HG03558 (cell line): ENCODE data around the gene ADIPOR2.

Source experiments
- ATAC-seq: cut with Tn5 transposase; IDR thresholded peaks from one replicate; pipeline ENCODE4 v1.9.1; 2021; ENCODE audit warnings: moderate number of reproducible peaks; ENCODE audit not compliant: unreplicated experiment; ENCODE audit errors: extremely low read depth

Gene ADIPOR2

DNA sequence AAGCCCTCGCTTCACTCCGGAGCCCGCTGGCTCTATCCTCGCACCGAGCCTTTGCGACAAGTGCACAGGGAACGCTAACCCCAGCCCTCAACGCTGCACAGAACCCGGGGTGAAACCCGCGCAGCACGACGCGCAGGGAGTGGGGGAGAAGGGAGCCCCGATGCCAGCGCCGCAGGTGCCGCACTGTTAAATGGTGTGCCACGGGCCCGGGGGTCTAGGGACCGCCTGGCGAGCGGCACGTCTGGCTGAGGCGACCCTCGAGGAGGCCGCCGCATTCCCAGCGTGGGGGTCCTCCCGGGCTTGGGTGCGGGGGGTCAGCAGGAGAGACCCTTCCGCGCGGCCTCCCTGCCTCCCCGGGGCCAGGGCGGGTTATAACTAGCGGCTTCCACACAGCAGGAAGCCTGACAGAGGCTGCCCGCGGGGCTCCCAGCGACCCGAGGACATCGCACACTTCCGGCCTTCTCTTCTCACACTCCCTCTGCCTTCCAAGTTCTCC lies 105.7 kb downstream of the ADIPOR2 start:
- ATAC-seq: no peak

DNA sequence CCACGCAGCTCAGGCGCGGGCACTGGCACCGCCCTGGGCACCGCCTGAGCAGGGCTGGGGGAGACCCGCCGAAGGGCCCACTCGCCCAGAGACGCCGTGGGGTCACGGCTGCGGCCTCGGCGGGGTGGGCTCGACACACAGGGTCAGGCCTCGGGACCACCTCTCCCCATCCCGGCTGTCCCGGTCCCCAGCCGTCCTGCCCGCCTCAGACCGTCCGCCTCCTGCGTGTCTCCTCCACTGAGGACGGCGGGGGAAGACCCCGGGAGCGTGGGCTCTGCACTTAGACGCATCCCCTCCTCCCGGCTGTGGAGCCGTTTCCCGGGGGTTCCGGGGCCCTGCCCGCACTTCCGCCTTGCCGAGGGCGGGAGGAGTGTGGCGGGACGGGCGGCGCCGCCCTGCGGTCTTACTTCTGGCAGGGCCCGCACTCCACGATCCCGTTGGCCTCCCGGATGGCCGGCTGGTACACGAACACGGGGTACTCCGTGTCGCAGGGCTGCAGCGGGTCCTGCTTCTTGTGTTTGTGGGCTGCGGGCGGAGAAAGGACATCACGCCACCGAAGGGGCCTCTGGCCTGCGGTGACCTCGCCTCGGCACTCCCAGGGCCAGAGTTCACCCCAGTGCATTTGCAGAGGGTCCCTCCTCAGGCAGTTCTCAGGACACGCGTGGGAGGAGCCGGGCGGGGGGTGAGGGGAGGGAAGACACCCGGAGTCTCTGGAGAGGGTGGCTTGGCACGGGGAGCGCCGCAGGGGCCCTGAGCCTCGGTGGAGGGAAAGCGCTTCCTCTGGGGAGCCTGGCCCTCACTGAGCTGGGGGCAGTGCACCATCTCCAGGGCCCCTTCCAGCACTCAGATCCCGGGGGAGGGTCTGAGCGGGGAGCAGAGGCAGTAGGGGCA lies 106.4 kb downstream of the ADIPOR2 start:
- no peak for ATAC-seq

DNA sequence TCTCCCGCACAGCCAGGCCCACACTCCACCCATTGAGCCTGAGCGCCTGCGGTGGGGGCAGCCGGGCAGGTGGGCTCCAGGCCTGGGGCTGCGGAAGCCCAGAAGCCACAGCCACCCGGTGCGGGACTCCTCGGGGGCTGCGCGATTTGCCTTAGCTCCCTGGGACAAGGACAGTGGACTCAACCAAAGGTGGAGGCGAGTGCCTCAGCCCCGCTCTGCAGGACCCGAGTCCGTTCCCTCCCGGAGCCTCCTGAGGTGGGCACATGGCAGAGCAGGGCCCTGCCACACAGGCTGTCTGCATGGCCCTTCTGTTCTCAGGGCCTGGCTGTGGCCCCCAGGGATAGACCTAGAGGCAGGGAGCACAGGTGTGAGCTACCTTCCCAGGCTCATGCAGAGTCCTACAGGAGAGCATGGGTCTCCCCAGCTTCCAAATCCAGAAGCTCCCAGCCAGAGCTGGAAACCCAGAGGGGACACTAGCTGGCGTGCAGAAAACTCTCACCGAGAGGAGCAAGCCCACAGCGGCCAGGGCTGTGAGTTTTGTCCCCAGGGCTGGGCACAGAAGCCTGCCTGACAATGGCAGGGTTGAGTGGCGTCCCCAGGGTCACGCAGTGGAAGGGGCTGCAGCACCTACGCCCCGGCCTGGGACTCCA lies 107.2 kb downstream of the ADIPOR2 start:
- ATAC-seq: no peak

DNA sequence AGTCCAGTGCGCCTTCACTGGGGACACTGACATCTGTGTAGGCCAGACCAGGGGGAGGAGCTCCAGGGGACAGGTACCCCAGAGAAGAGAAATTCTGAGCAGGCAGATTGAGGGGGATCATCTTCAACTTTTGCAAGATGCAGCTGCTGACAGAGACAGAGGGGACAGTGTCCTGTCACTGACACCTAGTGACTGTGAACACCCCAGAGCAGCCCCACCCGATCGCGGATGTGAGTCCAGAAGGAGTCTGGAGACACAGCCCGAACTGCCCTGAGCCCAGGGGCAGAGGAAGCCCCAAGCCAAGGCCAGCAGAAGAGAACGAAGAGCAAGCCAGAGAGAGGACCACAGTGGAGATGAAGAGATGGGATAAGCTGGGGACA lies 107.8 kb downstream of the ADIPOR2 start:
- ATAC-seq: no peak

DNA sequence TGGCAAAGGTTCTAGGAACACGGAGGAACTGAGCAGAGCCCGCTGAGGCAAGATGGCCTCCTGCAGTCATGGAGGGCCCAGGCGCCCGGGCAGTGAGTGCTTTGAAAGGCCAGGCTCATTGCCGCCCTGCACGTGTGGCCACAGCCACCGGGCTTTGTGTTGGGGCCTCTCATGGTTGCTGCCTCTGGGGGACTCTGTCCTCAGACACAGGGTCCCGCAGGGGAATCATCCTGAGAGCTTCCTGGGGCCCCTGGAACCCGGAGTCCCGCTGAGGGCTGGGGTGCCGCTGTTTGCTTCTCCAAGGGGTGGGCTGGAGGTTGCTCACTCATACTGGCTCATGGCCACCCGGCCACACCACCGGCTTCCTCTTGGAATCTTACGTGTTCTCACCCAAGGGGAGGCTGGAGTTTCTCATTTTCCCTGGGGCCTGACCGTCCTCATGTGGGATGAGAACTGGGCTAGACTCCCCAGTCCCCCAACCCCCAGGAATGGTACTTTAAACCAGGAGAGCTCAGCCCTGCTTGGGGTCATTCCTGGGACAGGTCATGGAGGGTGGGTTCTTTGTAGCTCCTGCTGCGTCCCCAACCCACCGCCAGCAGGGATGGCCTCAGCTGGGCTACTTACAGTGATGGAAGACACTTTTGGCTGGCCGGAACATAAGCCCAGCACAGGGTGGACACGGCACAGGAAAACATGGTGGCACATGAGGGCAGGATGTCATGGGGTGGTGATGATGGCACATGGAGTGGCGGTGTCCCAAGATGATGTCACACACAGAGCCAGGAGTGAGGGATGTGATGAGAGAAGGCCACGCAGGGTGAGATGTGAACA lies 108.4 kb downstream of the ADIPOR2 start:
- ATAC-seq: no peak

DNA sequence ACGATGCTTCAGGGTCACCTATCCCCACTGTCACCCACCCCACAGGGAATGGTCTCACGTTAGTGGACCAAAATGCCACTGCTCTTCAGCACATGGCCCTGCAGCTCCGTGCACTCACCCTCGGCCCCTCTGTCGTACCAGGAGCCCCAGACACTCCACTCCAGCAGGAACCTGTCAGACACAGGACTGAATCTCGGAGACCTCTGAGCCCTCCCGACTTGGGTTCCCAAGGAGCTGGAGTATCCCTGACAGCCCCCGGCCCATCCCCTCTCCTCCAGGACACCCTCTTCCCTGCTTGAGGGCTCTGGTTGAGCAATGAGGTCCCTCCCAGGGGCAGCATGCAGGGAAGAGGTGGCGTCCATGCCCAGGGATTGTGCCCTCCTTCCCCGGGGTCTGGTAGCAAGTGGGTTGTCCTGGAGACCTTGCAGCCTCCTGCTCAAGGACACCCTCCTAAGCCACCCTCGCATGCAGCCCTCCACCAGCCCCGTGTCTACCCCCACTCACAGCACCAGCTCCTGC lies 109.1 kb downstream of the ADIPOR2 start:
- no peak for ATAC-seq

DNA sequence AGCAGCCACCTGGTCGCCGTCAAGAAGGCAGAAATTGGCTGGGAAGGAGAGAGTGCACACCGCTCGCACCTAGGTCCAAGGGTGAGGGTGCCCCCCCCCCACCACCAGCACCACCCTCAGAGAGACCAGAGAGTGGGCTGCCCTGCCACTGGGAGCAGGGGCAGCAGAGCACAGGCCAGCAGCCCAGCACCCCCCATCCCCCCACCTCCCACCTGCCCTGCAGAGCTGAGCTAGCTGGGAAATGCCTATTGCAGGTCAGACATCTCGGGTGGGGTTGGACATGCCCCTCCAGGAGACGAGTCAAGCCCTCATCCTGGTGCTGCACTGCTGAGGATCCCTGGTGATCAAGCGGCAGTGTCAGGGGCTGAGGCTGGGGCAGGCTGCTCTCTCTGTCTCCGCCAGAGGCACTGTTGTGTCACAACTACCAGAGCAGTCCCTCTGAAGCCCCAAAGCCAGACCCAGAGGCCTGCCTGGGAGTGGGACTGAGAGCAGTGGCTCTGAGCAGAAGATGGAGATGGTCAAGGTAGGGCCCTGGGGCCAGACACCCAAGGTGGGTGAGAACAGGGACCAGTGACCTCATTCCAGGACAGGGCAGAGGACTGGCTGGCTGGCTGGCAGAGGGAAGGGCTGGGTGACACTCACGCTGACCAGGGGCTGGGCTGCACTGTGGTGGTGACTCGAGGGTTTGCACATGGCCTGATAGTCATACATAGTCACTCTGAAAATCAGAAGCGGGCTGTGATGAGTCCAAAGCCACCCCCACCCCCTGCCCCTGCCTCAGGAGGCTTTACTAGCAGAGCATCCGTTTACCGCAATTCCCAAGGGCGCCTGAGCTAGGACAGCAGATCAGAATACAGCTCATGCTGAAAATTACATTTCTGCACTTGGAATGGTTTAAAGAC lies 109.8 kb downstream of the ADIPOR2 start:
- ATAC-seq: no peak

DNA sequence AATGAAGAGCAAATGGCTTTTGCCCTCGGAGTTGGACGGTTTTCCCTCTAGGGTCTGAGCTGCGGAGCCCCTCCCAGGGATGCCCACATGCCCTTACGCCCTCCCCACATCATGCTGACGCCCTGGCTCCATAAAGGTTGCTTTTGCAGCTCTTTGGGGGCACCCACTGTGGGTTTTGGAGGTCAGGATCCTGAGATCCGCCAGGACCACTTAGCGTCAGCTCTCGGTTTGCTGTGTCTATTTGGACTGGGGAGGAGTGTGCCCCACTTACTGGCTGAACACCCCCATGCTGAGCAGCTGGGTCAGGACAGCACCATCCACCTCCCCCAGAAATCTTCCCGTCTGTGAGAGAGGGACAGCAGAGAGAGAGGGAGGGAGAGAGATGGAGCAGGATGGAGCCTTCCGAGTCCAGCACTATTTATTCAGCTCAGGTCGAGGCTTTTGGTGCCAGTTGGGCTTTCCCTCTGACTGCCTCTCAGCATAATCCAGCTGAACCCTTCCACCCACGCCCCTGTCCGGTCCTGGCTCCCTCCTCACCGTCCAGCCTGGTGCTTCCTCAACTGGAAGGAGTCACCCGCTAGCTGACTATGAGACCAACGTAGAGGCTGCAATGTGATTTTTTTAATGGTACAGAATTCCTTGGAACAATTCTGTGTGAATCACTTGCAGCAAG lies 110.6 kb downstream of the ADIPOR2 start:
- ATAC-seq: no peak

DNA sequence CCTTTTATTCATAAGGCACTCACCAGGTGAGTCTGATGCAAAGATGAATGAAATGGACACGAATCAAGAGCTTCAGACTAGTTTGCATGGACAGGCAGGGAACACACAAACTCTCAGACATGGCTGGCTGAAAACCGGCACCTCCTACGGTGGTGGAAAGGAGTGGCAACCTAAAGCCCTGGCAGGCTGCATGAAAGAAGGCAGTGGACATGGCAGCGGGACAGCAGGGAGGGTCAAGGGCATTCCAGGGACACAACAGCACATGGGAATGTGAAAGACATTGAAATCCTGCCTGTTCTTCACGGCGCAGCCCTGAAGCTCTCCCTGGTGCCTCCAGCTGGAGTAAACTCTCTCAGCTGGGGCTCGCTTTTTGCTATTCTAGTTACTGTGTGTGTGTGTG lies 112.9 kb downstream of the ADIPOR2 start:
- no peak for ATAC-seq

DNA sequence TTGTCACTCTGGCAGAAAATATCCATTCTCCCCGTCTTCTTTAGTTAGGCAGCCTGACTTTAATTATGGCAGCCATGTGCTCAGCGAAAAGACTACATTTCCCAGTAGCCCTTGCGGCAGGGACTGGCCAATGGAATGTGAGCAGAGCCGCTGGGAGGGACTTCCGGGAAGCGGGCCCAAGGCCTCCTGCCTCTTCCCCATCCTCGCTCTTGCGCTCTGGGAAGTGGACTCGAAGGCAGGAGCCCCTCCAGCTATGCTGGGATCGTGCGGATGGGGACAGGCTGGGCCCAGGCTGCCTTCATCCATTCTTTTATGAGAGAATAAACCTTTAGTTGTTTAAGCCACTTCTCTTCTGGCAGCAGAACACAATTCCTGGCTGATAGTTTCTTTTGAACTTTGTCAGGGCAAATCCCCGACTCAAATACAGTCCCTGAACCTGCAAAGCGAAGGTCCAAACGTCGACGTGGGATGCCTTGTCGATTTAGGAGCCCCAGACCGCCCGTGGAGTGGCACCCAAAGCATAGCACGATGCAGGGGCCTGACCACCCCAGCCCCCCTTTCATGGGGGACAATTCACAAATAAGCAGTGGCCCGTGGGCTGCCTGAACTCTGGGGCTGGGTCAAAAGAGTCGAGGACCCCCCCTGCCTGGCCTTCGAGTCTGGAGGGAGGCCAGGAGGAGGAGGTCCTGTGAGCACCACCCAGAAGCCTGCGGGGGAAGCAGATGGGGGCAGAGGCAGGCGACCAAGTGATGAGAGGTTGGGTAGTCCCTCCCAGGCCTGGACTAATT lies 113.9 kb downstream of the ADIPOR2 start:
- no peak for ATAC-seq

DNA sequence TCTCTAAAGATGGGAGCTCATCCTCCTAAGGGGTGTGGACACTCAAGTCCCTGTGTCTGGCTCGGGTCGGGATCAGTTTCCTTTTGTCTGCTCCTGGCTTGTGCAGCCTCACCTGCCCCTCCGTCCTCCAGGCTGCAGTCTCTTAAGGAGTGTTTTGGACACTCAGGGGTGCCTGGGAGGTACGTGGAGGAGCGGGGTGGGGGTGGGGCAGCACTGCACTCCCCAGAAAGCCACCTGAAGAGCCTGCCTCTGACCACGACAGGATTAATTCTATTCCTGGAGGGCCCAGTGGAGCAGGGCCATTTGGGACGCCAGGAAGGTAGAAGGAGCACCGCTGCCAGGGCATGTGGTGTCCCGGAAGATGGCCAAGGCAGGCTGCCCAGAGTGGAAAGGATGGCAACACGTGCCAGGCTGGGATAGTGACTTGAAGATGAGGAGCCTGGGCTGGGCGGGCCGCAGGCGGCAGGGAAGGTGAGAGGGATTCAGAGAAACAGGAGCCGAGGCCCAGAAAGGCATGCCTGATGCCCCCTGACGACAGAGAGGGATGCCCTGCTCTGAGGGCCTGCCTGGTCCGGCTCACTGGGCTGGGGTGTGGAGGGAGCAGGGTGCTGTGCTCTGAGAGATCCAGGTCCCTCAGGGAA lies 114.7 kb downstream of the ADIPOR2 start:
- ATAC-seq: no peak

DNA sequence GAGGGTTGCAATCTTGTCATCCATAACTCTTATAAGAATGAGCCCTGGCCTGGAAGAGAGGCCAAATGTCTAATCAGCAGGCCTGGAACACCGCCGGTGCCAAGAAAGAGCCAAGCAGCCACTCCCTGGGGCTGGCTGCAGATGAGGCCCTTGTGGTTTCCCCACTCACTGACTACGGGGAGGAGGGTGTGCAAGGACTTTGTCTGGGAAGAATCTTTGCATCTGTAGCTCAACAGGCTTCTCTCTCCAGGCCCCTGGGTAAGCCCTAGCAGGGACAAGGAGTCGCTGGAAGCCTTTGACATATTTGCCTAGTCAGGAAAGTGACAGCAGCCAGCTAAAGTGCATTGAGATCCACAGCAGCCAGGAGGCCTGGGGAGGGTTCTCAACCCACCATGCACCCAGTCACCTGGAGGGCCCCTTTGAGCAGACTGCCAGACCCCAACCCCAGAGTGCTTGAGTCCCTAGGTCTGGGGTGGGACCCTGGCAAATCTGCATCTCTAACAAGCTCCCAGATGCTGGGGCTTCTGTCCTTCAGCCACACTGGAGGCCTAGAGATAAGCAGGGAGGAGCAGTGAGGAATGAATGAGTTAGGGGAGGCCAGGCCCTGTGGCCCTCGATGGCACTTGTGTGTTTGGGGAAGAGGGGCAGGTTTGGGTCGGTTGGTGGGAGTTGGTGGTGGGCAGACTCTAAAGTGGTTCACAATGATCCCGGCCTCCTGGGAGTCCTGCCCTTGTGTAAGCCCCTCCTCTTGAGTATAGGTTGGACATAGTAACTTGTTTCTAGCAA lies 115.6 kb downstream of the ADIPOR2 start:
- no peak for ATAC-seq

DNA sequence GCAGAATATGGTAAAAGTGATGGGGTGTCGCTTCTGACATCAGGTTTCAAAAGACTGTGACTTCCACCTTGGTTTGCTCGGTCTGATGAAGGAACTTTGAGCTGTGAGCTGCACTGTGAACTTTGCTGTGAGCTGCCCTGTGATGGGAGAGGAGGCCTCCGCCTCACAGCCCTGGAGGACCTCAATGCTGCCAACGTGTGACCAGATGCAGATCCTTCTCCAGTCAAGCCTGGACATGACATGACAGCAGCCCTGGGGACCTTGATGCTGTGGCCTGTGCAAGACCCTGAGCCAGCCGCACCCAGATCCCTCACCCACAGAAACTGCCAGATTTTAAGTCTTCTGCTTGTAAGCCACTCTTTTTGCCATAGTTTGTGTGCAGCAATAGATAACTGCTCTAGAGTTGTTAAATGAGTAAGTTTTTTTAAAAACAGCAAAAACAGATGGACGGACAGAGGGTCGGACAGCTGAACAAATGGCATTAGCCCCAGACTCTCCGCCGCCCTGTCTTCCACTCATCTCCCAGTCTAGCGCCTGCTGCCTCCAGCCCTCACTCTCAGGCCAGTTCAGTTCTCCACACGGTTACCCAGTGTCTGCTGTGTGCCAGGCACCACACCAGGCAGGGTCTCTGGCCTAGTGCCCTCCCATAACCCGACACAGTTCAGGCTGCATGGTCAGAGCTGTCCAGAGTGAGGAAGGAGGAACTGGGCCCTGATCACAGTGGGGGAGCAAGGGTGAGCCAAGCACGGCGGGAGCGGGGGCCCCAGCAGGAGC lies 116.4 kb downstream of the ADIPOR2 start:
- no peak for ATAC-seq

DNA sequence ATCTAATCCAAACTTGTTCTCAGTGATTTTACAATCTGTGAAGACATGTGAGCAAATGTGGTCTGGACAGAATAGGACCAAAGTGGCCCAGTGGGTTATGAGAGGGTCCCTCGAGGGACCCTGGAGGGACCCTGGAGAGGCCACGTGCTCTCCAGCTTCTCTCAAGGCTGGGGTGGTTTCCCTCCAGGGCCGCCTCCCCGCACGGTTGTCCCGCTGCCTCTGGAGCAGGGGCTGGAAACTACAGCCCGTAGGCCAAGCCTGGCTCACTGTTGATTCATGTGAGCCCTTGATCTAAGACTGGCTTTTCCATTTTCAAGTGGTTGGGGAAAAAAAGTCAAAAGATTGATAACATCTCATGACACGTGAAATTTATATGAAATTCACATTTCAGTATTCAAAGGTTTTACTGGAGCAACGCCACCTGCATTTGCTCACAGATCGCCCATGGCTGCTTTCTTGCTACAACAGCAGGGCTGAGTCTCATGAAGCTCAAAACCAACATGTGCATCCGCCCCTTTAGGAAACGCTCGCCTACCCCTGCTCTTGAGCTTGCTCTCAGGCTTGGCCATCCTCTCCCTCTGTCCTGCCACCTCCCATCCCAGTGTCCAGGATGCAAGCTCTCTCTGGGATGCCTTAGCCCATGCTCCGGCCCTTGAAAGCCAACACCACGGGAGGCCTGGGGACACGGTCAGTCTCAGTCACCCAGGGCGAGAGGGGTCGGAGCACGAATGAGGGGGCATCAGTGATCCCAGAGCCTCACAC lies 117.3 kb downstream of the ADIPOR2 start:
- no peak for ATAC-seq

DNA sequence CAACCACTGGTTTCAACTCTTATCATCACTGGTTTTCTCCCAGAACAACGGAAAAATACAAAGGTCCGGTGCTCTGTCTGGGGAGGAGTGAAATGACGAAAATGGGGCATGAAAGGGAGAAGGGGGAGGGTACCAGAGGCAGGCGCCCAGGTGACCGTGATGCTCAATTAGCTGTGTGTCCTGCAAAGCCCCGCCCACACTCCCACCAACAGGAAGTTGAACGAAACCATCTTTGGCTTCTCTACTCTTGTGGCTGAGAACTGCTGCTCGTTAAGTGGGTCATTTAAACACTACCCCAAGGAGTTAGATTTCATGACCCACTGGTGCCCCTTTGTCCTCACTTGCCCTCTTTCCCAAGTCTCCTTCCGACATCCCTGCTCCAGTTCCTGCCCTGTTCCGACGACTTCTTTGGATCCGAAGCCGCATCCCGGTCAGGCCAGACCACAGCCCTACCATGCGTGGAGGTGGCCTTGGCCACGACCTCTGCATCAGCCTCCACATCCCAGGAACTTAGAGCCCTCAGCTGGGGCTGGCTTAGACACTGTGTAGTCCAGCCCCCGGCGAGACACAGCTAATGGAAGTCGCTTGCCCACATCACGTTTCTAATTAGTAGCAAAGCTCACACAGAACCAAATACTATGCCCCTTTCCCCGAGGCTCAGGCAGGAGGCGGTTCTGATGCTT lies 118.1 kb downstream of the ADIPOR2 start:
- no peak for ATAC-seq
